ENCODE data around the gene L3MBTL2. TPM values are rescaled to one million over a fixed set of nuclear protein-coding genes. Genes with fewer than 3 reads are reported as not detected.

L3MBTL2 gene
- total RNA-seq, 4 donors from 2014 or later: 15.0 to 41.3 (median 20.1) TPM

DNA sequence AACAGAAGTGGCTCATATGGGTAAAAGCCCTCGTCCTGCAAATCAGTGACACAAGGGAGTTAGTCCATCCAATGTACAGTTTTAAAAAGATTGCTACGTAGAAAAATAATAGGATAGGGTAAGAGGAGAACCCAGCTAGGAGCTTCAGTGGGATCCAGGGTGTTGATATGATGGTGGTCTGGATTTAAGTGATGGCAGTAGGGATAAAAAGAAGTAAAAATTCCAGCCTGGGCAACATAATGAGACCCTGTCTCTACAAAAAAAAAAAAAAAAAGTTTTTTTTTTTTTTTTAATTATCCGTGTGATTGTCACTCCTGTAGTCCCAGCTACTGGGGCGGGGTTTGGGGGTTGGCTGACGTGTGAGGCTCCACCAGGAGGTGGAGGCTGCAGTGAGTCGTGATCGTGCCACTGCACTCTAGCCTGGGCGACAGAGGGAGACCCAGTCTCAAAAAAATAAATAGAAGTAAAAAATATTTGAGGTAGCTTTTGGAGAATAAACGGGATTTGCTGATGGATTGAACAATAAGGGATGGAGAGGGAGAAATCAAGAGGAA, 7.0 kb upstream of the L3MBTL2 start:
- DNase-seq: peak; percentile 55 to 65 (median 58)
- Histone ChIP-seq H3K27me3 (no peaks in the 10 kb centered on the region), H3K36me3 (no peaks in the 10 kb centered on the region), H3K27ac (peak overlapping the region in 2 of 4 donors; percentile 9 to 31), H3K9me3 (no peaks in the 10 kb centered on the region), H3K4me1 (peaks cover 0 to 14% (median 1%) of the 10 kb centered on the region in 4 donors), H3K4me3 (peak overlapping the region; percentile 64 to 84 (median 72))
- TF ChIP-seq POLR2A (IDR thresholded peaks at IDR 0.05): no peak
- TF ChIP-seq, protein P1, sequence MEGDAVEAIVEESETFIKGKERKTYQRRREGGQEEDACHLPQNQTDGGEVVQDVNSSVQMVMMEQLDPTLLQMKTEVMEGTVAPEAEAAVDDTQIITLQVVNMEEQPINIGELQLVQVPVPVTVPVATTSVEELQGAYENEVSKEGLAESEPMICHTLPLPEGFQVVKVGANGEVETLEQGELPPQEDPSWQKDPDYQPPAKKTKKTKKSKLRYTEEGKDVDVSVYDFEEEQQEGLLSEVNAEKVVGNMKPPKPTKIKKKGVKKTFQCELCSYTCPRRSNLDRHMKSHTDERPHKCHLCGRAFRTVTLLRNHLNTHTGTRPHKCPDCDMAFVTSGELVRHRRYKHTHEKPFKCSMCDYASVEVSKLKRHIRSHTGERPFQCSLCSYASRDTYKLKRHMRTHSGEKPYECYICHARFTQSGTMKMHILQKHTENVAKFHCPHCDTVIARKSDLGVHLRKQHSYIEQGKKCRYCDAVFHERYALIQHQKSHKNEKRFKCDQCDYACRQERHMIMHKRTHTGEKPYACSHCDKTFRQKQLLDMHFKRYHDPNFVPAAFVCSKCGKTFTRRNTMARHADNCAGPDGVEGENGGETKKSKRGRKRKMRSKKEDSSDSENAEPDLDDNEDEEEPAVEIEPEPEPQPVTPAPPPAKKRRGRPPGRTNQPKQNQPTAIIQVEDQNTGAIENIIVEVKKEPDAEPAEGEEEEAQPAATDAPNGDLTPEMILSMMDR (IDR thresholded peaks at IDR 0.05): peak in 1 of 6 experiments; percentile 26

DNA sequence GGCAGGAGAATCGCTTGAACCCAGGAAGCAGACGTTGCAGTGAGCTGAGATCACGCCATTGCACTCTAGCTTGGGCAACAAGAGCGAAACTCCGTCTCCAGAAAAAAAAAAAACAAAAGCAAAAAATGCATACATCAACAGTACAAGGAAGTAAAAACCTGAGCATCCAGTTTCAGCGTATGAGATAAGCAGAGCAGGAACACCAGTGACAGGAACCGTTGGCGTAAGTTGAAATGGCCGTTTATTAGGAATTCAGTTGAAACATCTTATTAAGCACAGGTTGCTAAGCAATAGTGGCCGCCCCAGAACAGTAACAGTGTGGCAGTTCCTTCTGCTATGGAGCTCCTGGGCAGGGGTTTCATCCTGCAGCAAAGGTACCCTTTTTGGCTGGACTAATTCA, 4.0 kb upstream of the L3MBTL2 start:
- no peak for DNase-seq
- no peak overlapping the region for H3K4me3 ChIP-seq
- TF ChIP-seq, protein P1 (IDR thresholded peaks at IDR 0.05): no peak
- no peak for TF ChIP-seq POLR2A (IDR thresholded peaks at IDR 0.05)
- H3K27me3 ChIP-seq: no peaks in the 10 kb centered on the region
- peaks cover 0 to 19% (median 4%) of the 10 kb centered on the region in 4 donors for H3K4me1 ChIP-seq
- no peaks in the 10 kb centered on the region for H3K9me3 ChIP-seq
- no peaks in the 10 kb centered on the region for H3K36me3 ChIP-seq
- no peak overlapping the region for H3K27ac ChIP-seq

DNA sequence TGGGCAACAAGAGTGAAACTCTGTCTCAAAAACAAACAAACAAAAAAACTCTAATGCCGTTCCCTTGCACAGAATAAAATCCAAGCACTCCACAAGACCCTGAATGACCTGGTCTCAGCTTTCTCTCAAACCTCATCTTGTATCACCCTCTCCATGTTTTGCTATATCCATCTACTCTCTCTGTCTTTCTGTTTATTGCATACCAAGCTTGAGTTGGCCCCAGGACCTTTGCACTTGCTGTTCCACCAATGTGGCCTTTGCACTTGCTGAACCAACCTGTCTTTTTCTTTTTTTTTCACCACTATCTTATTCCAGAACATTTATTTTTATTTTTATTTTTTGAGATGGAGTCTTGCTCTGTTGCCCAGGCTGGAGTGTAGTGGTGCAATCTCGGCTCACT, 2.0 kb upstream of the L3MBTL2 start:
- H3K4me1 ChIP-seq: peaks cover 0 to 20% (median 3%) of the 10 kb centered on the region in 4 donors
- H3K9me3 ChIP-seq: no peaks in the 10 kb centered on the region
- no peaks in the 10 kb centered on the region for H3K36me3 ChIP-seq
- no peak overlapping the region for H3K4me3 ChIP-seq
- no peak for DNase-seq
- H3K27ac ChIP-seq: no peak overlapping the region
- no peaks in the 10 kb centered on the region for H3K27me3 ChIP-seq
- no peak for TF ChIP-seq POLR2A (IDR thresholded peaks at IDR 0.05)
- TF ChIP-seq, protein P1 (IDR thresholded peaks at IDR 0.05): no peak

DNA sequence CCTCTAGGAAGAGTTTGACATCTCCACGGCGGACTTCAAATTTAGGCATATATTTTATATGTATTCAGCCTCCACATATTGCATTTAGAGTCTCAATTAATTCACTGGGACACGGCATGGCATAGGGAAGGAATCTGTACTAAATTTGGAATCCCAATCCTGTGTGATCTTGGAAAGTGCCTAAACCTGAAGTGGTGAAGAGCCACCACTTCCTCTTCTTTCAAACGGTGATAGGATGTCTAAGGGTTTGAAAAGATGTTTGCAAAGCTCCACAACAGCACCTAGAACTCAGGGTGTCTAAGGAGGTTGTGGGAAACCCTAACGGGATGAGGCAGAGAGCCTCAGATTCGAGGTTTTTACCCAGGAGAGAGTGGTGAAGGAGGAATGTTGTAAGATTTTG, 1.0 kb upstream of the L3MBTL2 start:
- no peak for DNase-seq
- Histone ChIP-seq H3K36me3 (no peaks in the 10 kb centered on the region), H3K9me3 (no peaks in the 10 kb centered on the region), H3K4me1 (peaks cover 0 to 11% (median 3%) of the 10 kb centered on the region in 4 donors), H3K27me3 (no peaks in the 10 kb centered on the region), H3K27ac (no peak overlapping the region), H3K4me3 (no peak overlapping the region)
- TF ChIP-seq, protein P1 (IDR thresholded peaks at IDR 0.05): no peak
- TF ChIP-seq POLR2A (IDR thresholded peaks at IDR 0.05): no peak

DNA sequence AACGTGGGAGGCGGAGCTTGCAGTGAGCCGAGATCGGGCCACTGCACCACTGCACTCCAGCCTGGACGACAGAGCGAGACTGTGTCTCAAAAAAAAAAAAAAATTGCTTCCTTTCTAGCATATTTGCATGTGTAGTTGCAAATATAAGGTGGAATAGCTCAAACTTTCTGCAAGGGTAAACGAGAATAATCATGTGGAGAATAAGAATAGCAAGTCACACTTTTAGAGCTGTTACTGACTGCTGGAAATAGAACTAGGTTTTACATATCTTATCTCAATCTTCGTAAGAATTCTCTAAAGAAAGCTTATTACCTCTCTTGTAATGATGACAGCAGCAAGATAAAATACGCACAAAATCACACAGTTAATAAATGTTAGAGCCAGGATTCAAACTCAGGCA, 1.6 kb downstream of the L3MBTL2 start:
- DNase-seq: no peak
- H3K27me3 ChIP-seq: no peaks in the 10 kb centered on the region
- H3K4me3 ChIP-seq: no peak overlapping the region
- H3K36me3 ChIP-seq: peaks cover 0 to 17% (median 0%) of the 10 kb centered on the region in 3 donors
- H3K27ac ChIP-seq: no peak overlapping the region
- peaks cover 0 to 11% (median 3%) of the 10 kb centered on the region in 4 donors for H3K4me1 ChIP-seq
- H3K9me3 ChIP-seq: no peaks in the 10 kb centered on the region
- TF ChIP-seq POLR2A (IDR thresholded peaks at IDR 0.05): no peak
- TF ChIP-seq, protein P1 (IDR thresholded peaks at IDR 0.05): no peak
